GM12865 (cell line): Measurements from ENCODE around the gene SCAPER.
"Not testable (repeated sequence)": the region's sequence is repeated elsewhere in the genome, so short reads cannot be mapped to it uniquely, and the experiment has no call there.

Experiments
- DNase-seq: peaks from one replicate; pipeline ENCODE4 v3.0.0; 2010; ENCODE audit warnings: low read depth
- H3K4me3 ChIP-seq: 2 replicates; pipeline ENCODE4 v1.5.1; 2011; ENCODE audit warnings: mild to moderate bottlenecking, low read depth, low read length, control low read depth
- TF ChIP-seq, protein P1 (sequence below): IDR thresholded peaks from 2 replicates; pipeline ENCODE4 v1.5.1; 2011; ENCODE audit warnings: low read length, control low read depth, low read depth, inconsistent platforms; ENCODE audit not compliant: insufficient read depth; ENCODE audit errors: missing control alignments

Gene SCAPER

GRCh38 chr15:76860201-76860600 is 44.9 kb downstream of the SCAPER start:
- H3K4me3 ChIP-seq = no peak overlapping the region
- TF ChIP-seq, protein P1, sequence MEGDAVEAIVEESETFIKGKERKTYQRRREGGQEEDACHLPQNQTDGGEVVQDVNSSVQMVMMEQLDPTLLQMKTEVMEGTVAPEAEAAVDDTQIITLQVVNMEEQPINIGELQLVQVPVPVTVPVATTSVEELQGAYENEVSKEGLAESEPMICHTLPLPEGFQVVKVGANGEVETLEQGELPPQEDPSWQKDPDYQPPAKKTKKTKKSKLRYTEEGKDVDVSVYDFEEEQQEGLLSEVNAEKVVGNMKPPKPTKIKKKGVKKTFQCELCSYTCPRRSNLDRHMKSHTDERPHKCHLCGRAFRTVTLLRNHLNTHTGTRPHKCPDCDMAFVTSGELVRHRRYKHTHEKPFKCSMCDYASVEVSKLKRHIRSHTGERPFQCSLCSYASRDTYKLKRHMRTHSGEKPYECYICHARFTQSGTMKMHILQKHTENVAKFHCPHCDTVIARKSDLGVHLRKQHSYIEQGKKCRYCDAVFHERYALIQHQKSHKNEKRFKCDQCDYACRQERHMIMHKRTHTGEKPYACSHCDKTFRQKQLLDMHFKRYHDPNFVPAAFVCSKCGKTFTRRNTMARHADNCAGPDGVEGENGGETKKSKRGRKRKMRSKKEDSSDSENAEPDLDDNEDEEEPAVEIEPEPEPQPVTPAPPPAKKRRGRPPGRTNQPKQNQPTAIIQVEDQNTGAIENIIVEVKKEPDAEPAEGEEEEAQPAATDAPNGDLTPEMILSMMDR = no peak
- DNase-seq = no peak

DNA sequence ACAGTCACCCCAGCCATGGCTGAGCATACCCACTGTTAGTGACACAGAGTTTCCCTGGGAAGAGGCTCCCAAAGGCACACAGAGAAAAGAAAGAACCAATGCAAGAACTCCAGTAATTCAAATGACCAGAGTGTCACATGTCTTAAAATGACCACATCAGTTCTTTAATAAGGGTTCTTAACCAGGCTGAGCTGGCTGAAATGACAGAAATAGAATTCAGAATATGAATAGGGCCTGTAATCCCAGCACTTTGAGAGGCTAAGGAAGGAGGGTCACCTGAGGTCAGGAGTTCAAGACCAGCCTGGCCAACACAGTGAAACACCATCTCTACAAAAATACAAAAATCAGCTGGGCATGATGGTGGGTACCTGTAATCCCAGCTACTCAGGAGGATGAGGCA is 54.8 kb downstream of the SCAPER start:
- not testable (repeated sequence) for DNase-seq, H3K4me3 ChIP-seq

DNA sequence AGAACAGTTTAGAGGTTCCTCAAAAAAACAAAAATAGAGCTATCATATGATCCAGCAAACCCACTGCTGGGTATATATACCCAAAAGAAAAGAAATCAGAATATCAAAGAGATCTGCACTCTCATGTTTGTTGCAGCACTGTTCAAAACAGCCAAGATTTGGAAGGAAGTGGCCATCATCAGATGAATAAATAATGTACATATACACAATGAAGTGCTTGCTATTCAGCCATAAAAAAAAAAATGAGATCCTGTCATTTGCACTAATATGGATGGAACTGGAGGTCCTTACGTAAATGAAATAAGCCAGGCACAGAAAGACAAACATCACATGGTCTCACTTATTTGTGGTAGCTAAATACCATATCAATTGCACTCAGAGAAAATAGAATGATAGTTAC is 58.4 kb downstream of the SCAPER start:
- H3K4me3 ChIP-seq = no peak overlapping the region
- no peak for DNase-seq
- TF ChIP-seq, protein P1 = no peak

GRCh38 chr15:76844096-76844495 is 61.0 kb downstream of the SCAPER start:
- no peak overlapping the region for H3K4me3 ChIP-seq
- TF ChIP-seq, protein P1 = no peak
- DNase-seq = no peak

DNA sequence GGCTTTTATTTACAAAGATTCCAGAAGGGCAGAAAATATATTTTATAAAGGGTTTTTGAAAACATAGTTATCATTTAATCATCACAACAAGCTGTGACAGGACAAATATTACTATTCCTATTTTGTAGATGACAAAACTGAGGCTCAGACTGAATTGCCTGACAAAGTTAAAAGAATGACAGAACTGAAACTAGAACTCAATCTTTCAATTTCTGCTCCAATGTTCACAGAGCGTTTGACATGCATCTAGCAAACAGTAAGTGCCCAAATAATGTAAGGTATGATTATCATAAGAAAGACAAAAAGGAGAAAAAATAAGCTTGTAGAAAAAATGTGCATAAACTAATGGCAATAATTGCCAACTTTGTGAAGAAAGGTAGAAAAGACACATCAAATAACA is 61.9 kb downstream of the SCAPER start:
- TF ChIP-seq, protein P1 = no peak
- H3K4me3 ChIP-seq = no peak overlapping the region
- DNase-seq = peak; percentile 16

DNA sequence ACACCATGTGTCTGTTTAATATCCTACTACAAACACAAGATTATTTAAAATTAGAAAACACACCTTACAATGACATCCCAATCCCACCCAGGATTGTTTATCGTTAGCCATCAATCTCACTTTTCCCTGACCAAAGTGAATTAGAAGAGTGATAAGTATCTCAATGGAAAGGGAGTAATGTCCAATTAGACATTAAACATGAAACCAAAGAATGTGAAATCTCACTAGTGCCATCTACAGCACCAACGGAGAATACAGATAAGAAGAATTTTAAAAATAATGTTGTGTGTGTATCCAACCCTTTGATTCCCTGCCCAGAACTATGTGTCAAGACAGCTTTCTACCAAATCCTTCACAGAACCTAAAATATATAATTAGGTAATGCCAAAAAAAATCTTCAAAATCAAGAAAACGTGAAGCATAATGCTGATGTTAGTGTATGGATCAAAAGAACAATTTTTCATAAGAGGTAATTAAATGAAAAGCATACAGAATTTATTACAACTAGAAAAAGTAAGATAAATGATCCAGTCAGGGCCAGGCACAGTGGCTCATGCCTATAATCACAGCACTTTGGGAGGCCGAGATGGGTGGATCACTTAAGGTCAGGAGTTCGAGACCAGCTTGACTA is 64.2 kb downstream of the SCAPER start:
- TF ChIP-seq, protein P1 = peak; percentile 42
- peak; percentile 45 for DNase-seq
- no peak overlapping the region for H3K4me3 ChIP-seq

GRCh38 chr15:76839173-76839572 is 66.0 kb downstream of the SCAPER start:
- H3K4me3 ChIP-seq = no peak overlapping the region
- no peak for DNase-seq
- TF ChIP-seq, protein P1 = no peak
